Cardiac ventricle fibroblast (primary cell): ENCODE results near the gene PURB. TPM values are rescaled to one million over a fixed set of nuclear protein-coding genes. Genes with fewer than 3 reads are reported as not detected.

Experiments used
- total RNA-seq: library from RNA; depleted of rRNA; stranded (reverse); fragments of >200 nt; gene quantifications from 2 replicates; pipeline ENCODE4 v1.2.3, GENCODE V29; 2015

PURB gene
- 12.5 and 15.1 TPM in 2 replicates for total RNA-seq

DNA sequence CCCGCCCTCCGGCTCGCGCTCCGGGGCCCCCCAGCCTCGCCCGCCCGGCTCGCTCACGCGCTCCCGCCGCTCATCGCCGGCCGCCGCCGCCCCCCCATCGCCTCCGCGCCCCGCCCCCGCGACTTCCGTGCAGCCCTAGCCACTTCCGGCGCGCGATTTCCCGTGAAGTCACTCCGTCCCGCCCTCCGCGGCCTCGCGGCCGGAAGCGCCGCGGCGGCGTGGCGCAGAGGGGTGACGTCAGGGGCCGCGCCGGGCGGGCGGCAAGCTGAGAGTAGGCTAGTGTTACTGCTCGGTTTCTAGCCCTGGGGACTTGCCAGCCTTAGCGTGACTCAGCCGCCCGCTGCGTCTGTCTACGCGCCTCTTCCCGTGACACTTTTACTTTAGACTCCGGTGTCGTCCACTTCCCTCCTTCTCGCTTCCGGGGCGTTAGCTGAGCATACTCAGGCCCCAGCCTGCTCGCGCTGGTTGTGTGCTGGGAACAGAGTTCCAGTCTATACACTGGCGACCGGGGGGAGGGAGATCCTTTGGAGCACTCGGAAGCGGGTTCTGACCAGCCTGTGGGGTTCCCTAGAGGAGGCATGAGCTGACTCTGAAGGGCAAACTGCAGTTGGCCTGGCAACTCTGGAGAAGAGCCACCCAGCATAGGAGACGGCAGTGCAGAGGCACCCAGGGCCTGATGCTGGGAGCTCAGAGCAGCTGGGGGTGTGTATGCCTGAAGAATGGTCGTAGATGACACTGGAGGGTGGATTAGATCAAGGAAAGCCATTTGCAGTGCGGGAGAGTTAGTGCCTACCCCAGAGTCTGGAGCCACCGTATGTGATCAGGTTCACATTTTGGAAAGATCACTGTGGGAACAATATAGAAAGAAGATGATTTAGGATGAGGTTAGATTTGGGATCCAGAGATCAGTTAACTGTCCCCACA lies at the start of gene PURB:
TSS of gene PURB (minus strand) at position 137 of the 924 bp plus-strand sequence. CDS start 182 bp downstream, outside the sequence.

DNA sequence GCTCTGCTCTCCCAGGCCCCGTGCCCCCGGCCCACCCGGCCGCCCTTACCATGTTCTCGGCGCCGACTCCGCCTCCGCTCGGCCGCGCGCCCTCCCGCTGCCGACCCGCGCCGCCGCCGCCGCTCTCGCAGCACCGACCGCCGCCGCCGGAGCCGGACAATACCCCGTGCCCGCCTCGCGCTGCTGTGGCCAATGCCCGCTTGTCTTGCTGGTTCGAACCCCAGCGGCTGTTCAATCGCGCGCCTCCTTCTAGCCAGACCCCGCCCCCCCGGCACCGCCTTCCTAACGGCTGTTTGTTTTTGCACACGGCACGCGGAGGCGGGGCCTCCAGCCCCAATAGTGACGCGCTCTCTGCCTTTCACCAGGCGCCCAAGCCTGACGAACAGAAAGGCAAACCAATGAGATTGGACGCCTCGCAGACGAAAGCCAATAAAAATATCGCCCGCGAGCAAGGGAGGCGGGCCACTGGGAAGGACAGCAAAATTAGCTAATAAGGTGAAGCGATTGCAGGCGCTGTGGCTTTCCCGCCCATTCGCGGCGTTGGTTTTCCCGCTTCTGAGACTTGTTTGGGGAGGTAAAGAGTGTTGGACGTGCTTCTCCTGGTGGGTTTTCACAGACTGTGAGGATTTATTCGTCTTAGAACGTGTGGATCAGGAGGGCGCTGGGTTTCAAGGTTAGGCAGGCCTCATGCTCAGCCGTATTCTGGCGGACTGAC lies 37.3 kb downstream of the PURB start, which contains the start of gene H2AZ2:
TSS of gene H2AZ2 (minus strand) at position 168 of the 715 bp plus-strand sequence. CDS start at position 52, 116 bp downstream.

Other genes with a start within 250 kb of the PURB start
- 9.0 and 11.2 TPM in 2 replicates for gene ZMIZ2, start 136.7 kb downstream of the PURB start, total RNA-seq
- 1,805 and 1,884 TPM in 2 replicates for gene PPIA, start 88.8 kb downstream of the PURB start, total RNA-seq
- 80.1 and 89.7 TPM in 2 replicates for gene H2AZ2, start 37.4 kb downstream of the PURB start, total RNA-seq
- not detected in 2 replicates for gene MYO1G, start 93.5 kb upstream of the PURB start, total RNA-seq
- gene CCM2, start 114.7 kb upstream of the PURB start, total RNA-seq, result 35.7 and 39.7 TPM in 2 replicates
- 1.7 TPM in 2 replicates for gene NACAD, start 203.4 kb upstream of the PURB start, total RNA-seq
- 27.6 and 30.0 TPM in 2 replicates for gene TBRG4, start 226.2 kb upstream of the PURB start, total RNA-seq